Stomach (tissue), 9 donors: ENCODE measurements around the gene BTBD2. TPM values are rescaled to one million over a fixed set of nuclear protein-coding genes. Genes with fewer than 3 reads are reported as not detected.
A peak's percentile ranks its signal among the peaks of the same experiment; 100 is the strongest.

Experiments used
- DNase-seq, 2 donors: peaks; one replicate each; pipeline versions ENCODE4 v3.0.0 to v3.0.0-alpha.2; 2013 to 2019
- H3K27ac ChIP-seq, 5 donors: fragments of 200-600 bp in 4 of 5; sonication (generic) in 4 of 5; one replicate each; pipeline ENCODE4 v1.5.1; 2013 to 2019; ENCODE audit warnings: mild to moderate bottlenecking in 1 of 5, moderate library complexity in 1 of 5
- H3K27me3 ChIP-seq, 3 donors: fragments of 200-600 bp; sonication (generic); one replicate each; pipeline ENCODE4 v1.5.1; 2017 to 2019; ENCODE audit warnings: mixed run types in 1 of 3
- H3K36me3 ChIP-seq, 4 donors: fragments of 200-600 bp; sonication (generic); 1 replicate in 3 of 4; 2 replicates in 1 of 4; pipeline ENCODE4 v1.5.1; 2016 to 2019
- H3K4me1 ChIP-seq, 4 donors: fragments of 200-600 bp; sonication (generic); one replicate each; pipeline ENCODE4 v1.5.1; 2016 to 2019
- H3K4me3 ChIP-seq, 4 donors: fragments of 200-600 bp; sonication (generic) in 3 of 4; one replicate each; pipeline ENCODE4 v1.5.1; 2016 to 2019; ENCODE audit warnings: mild to moderate bottlenecking in 1 of 4
- H3K9me3 ChIP-seq, 4 donors: fragments of 200-600 bp; sonication (generic); one replicate each; pipeline ENCODE4 v1.5.1; 2016 to 2019
- CTCF ChIP-seq, 7 experiments: fragments of 450-650 bp in 4 of 7; fragments of 200-600 bp in 3 of 7; sonication (generic) in 3 of 7; IDR thresholded peaks; one replicate each; pipeline ENCODE4 v1.5.1; 2016 to 2019; ENCODE audit warnings: antibody characterized with exemption in 7 of 7, control low read depth in 2 of 7, mild to moderate bottlenecking in 1 of 7
- EP300 ChIP-seq: sonication (generic); formaldehyde crosslinking; IDR thresholded peaks from one replicate; pipeline ENCODE4 v1.6.1; 2017; ENCODE audit warnings: antibody characterized with exemption
- POLR2A ChIP-seq, 4 donors: fragments of 450-650 bp; IDR thresholded peaks; one replicate each; pipeline ENCODE4 v1.6.1; 2016; ENCODE audit warnings: antibody characterized with exemption in 4 of 4, control low read depth in 2 of 4, mild to moderate bottlenecking in 1 of 4, moderate library complexity in 1 of 4
- POLR2AphosphoS5 ChIP-seq, 3 donors: sonication (generic); formaldehyde crosslinking; IDR thresholded peaks; one replicate each; pipeline ENCODE4 v1.6.1; 2016; ENCODE audit warnings: antibody characterized with exemption in 3 of 3
- WGBS, 5 donors: extraction: QIAGEN DNeasy Blood & Tissue Kit in 3 of 5; methylation state at CpG; one replicate each; pipeline versions ENCODE4 v1.1.5 to v1.1.7; 2013 to 2018; 5-methylcytosine and 5-hydroxymethylcytosine counted together
- intact Hi-C: fragments of 100-400 bp; cut with DNase I; formaldehyde crosslinking; loops from one replicate; pipeline ENCODE4 v1.15.1; 2023; ENCODE audit warnings: low total_unique reads
- polyA plus RNA-seq, 3 donors: library from polyadenylated mRNA; stranded (reverse); fragments of 200-250 nt; gene quantifications; one replicate each; pipeline ENCODE4 v1.2.3, GENCODE V29; 2013
- total RNA-seq, 5 donors: library from RNA; depleted of rRNA; stranded (reverse); fragments of >200 nt; gene quantifications; one replicate each; pipeline versions ENCODE4 v1.1.0 to v1.2.3, GENCODE V29; 2014 to 2016
- donor health status: healthy with polysubstance abuse.
- donor health status: Bipolar disorder and iron deficiency.
- donor health status: healthy.

The BTBD2 gene
- total and polyA plus RNA-seq, 8 donors: 17.9 to 50.2 (median 37.6) TPM

- H3K27me3 ChIP-seq: no peaks in the 10 kb centered on the region
- peak overlapping the region; percentile 75 to 99 (median 98) for H3K4me3 ChIP-seq
- peak overlapping the region; percentile 88 to 100 (median 100) for H3K27ac ChIP-seq
- peak; percentile 77 to 87 for DNase-seq
- peaks cover 61 to 81% (median 79%) of the 10 kb centered on the region in 4 donors for H3K4me1 ChIP-seq
- peaks cover 0 to 19% (median 14%) of the 10 kb centered on the region in 4 donors for H3K36me3 ChIP-seq
- intact Hi-C loops: no loop called here
- TF ChIP-seq POLR2A (IDR thresholded peaks at IDR 0.05) (no peak), POLR2AphosphoS5 (IDR thresholded peaks at IDR 0.05) (no peak), EP300 (no peak), CTCF (IDR thresholded peaks at IDR 0.05) (no peak)
- no peaks in the 10 kb centered on the region for H3K9me3 ChIP-seq
- WGBS, 5 donors: 14 to 29% (median 20%) methylated on average over 12 to 18 of the region's 18 CpGs
Measured at GRCh38 chr19:2051773-2052704, 36.5 kb upstream of the BTBD2 start.

- WGBS, 5 donors: 2 to 12% (median 3%) methylated on average over 12 to 93 of the region's 93 CpGs
- no peaks in the 10 kb centered on the region for H3K27me3 ChIP-seq
- peak; percentile 94 to 97 for DNase-seq
- peaks cover 61 to 81% (median 80%) of the 10 kb centered on the region in 4 donors for H3K4me1 ChIP-seq
- no peak for TF ChIP-seq EP300
- TF ChIP-seq CTCF (IDR thresholded peaks at IDR 0.05): peak in 4 of 7 experiments; percentile 39 to 80 (median 62)
- TF ChIP-seq POLR2A (IDR thresholded peaks at IDR 0.05): peak in 1 of 4 donors; percentile 21
- TF ChIP-seq POLR2AphosphoS5 (IDR thresholded peaks at IDR 0.05): peak; percentile 93 to 99 (median 99)
- intact Hi-C loops: no loop called here
- peak within 1 kb of the TSS; percentile 75 to 99 (median 98) for H3K4me3 ChIP-seq
- peak within 1 kb of the TSS; percentile 94 to 100 (median 100) for H3K27ac ChIP-seq
- peaks cover 5 to 26% (median 21%) of the 10 kb centered on the region in 4 donors for H3K36me3 ChIP-seq
- H3K9me3 ChIP-seq: no peaks in the 10 kb centered on the region
Measured at GRCh38 chr19:2050991-2051772, 35.7 kb upstream of the BTBD2 start, which contains the start of gene MKNK2. MKNK2 (minus strand) TSS chr19:2051244; CDS start chr19:2050851, 393 bp downstream.

- DNase-seq: peak in 1 of 2 donors; percentile 63
- intact Hi-C loops: no loop called here
- H3K4me1 ChIP-seq: peaks cover 61 to 81% (median 80%) of the 10 kb centered on the region in 4 donors
- peak overlapping the region; percentile 94 to 100 (median 100) for H3K27ac ChIP-seq
- peak overlapping the region; percentile 75 to 99 (median 98) for H3K4me3 ChIP-seq
- no peaks in the 10 kb centered on the region for H3K27me3 ChIP-seq
- 0 to 3% (median 1%) methylated on average over 6 to 49 of the region's 49 CpGs for WGBS, 5 donors
- peaks cover 12 to 34% (median 28%) of the 10 kb centered on the region in 4 donors for H3K36me3 ChIP-seq
- no peaks in the 10 kb centered on the region for H3K9me3 ChIP-seq
- TF ChIP-seq POLR2A (IDR thresholded peaks at IDR 0.05) (no peak), POLR2AphosphoS5 (IDR thresholded peaks at IDR 0.05) (no peak), EP300 (no peak), CTCF (IDR thresholded peaks at IDR 0.05) (no peak)
Measured at GRCh38 chr19:2050349-2050990, 35.0 kb upstream of the BTBD2 start.
